Measurements from ENCODE around the gene IL5. TPM values are rescaled to one million over a fixed set of nuclear protein-coding genes. Genes with fewer than 3 reads are reported as not detected.

IL5 gene
- total RNA-seq, 2 experiments from 2014 or later = 0.71 TPM; not detected in 1

Other genes with a start within 250 kb of the IL5 start
- gene SLC22A4, start 249.1 kb downstream of the IL5 start, total RNA-seq = not detected
- 1 to 10 TPM; 2.2 to 3.5 TPM for gene SLC22A5, start 173.8 kb downstream of the IL5 start, total RNA-seq
- gene IRF1, start 52.7 kb downstream of the IL5 start, total RNA-seq = 100 to 1,000 TPM; 221 to 228 TPM
- gene RAD50, start 13.5 kb upstream of the IL5 start, total RNA-seq = 10 to 100 TPM; 30.4 to 34.5 TPM
- 1 to 10 TPM; 1.4 to 1.6 TPM for gene IL13, start 114.7 kb upstream of the IL5 start, total RNA-seq
- not detected for gene IL4, start 130.5 kb upstream of the IL5 start, total RNA-seq
- gene KIF3A, start 194.0 kb upstream of the IL5 start, total RNA-seq = 10 to 100 TPM; 14.0 to 15.7 TPM
- 1 to 10 TPM; 8.3 to 9.5 TPM for gene CCNI2, start 203.9 kb upstream of the IL5 start, total RNA-seq
- gene SEPTIN8, start 233.7 kb upstream of the IL5 start, total RNA-seq = 10 to 100 TPM; 35.1 to 35.3 TPM

All from activated CD8-positive, alpha-beta T cell treated with anti-CD3 and anti-CD28 coated beads, Interleukin-2, amount 10 ng/mL, durations not matched to agents 7 days and 5 days (primary cell).